Hematopoietic multipotent progenitor cell treated with erythropoietin and hydrocortisone succinate and interleukin-3 and kit ligand, for 17 days (in vitro differentiated cells): Measurements from ENCODE around the gene SEPTIN8.

ENCODE experiments used
- DNase-seq: peaks from one replicate; pipeline ENCODE4 v3.0.0-alpha.2; 2015; ENCODE audit warnings: low spot score

Gene SEPTIN8

GRCh38 chr5:132782101-132782500, 5.1 kb upstream of the SEPTIN8 start:
- no peak for DNase-seq

GRCh38 chr5:132781029-132781428, 4.0 kb upstream of the SEPTIN8 start:
- no peak for DNase-seq

GRCh38 chr5:132780577-132780976, 3.5 kb upstream of the SEPTIN8 start:
- DNase-seq = no peak

GRCh38 chr5:132779961-132780360, 2.9 kb upstream of the SEPTIN8 start:
- DNase-seq = no peak

- DNase-seq = no peak
Observed at GRCh38 chr5:132778856-132779255, 1.8 kb upstream of the SEPTIN8 start.

- no peak for DNase-seq
Observed at GRCh38 chr5:132778129-132778528, 1.1 kb upstream of the SEPTIN8 start.

- DNase-seq = no peak
Observed at GRCh38 chr5:132776938-132777208, 166 bp downstream of the SEPTIN8 start.

GRCh38 chr5:132776131-132776937, 705 bp downstream of the SEPTIN8 start:
- DNase-seq = no peak

- DNase-seq = no peak
Observed at GRCh38 chr5:132775476-132775961, 1.5 kb downstream of the SEPTIN8 start.

GRCh38 chr5:132774896-132775295, 2.1 kb downstream of the SEPTIN8 start:
- no peak for DNase-seq

- no peak for DNase-seq
Observed at GRCh38 chr5:132774406-132774805, 2.6 kb downstream of the SEPTIN8 start.

GRCh38 chr5:132773601-132774355, 3.3 kb downstream of the SEPTIN8 start:
- DNase-seq = no peak

- DNase-seq = no peak
Observed at GRCh38 chr5:132773114-132773513, 3.9 kb downstream of the SEPTIN8 start.

- DNase-seq = no peak
Observed at GRCh38 chr5:132772291-132773070, 4.6 kb downstream of the SEPTIN8 start.

- no peak for DNase-seq
Observed at GRCh38 chr5:132771503-132771998, 5.5 kb downstream of the SEPTIN8 start.

GRCh38 chr5:132770476-132771159, 6.4 kb downstream of the SEPTIN8 start:
- no peak for DNase-seq

GRCh38 chr5:132768485-132768868, 8.6 kb downstream of the SEPTIN8 start:
- DNase-seq = no peak

- no peak for DNase-seq
Observed at GRCh38 chr5:132767150-132767549, 9.9 kb downstream of the SEPTIN8 start.

- no peak for DNase-seq
Observed at GRCh38 chr5:132766806-132767055, 10.3 kb downstream of the SEPTIN8 start.

- no peak for DNase-seq
Observed at GRCh38 chr5:132766020-132766805, 10.8 kb downstream of the SEPTIN8 start.

- DNase-seq = no peak
Observed at GRCh38 chr5:132765311-132766019, 11.6 kb downstream of the SEPTIN8 start.
